A549 treated with Mapracorat at 1 μM for 4 hours (cell line): ENCODE measurements around the gene ORM1. TPM values are rescaled to one million over a fixed set of nuclear protein-coding genes. Genes with fewer than 3 reads are reported as not detected.

Experiments used
- total RNA-seq: library from RNA; stranded (reverse); fragments of 200-300 nt; extraction: Qiagen RNA extraction; gene quantifications from 5 replicates; pipeline ENCODE4 v1.2.3, GENCODE V29; 2022

ORM1 gene
- not detected in 5 replicates for total RNA-seq

GRCh38 chr9:114322831-114323531 lies at the start of gene ORM1:
Gene ORM1 (plus strand): TSS chr9:114323098. CDS start chr9:114323134, 36 bp downstream.

GRCh38 chr9:114329625-114330022 lies 6.7 kb downstream of the ORM1 start, which contains the start of gene ORM2:
Gene ORM2 (plus strand): TSS chr9:114329869. CDS start chr9:114329905, 36 bp downstream.

Other genes starting within 250 kb of the ORM1 start
- 6.7 to 9.1 TPM (median 7.4 TPM) in 5 replicates for gene AMBP, start 244.8 kb upstream of the ORM1 start, total RNA-seq
- gene KIF12, start 223.8 kb upstream of the ORM1 start, total RNA-seq: 2.0 to 2.6 TPM (median 2.2 TPM) in 5 replicates
- 6.7 to 11.0 TPM (median 9.4 TPM) in 5 replicates for gene COL27A1, start 167.6 kb upstream of the ORM1 start, total RNA-seq
- not detected in 5 replicates for gene ORM2, start 6.8 kb downstream of the ORM1 start, total RNA-seq
- gene AKNA, start 64.9 kb downstream of the ORM1 start, total RNA-seq: 4.3 to 6.0 TPM (median 5.2 TPM) in 5 replicates
- gene WHRN, start 182.4 kb downstream of the ORM1 start, total RNA-seq: 5.0 to 8.2 TPM (median 6.9 TPM) in 5 replicates